Neuron (in vitro differentiated cells): ENCODE data around the gene ERG.

ENCODE experiments used
- H2AFZ ChIP-seq: one replicate; pipeline ENCODE4 v1.6.1; 2013; ENCODE audit warnings: low read depth, mild to moderate bottlenecking, inconsistent platforms, low read length, moderate library complexity
- H3K27me3 ChIP-seq: one replicate; pipeline ENCODE4 v1.6.1; 2013; ENCODE audit warnings: low read length; ENCODE audit not compliant: insufficient read depth
- H3K36me3 ChIP-seq: one replicate; pipeline ENCODE4 v1.6.1; 2013; ENCODE audit warnings: low read length; ENCODE audit not compliant: insufficient read depth
- H3K4me1 ChIP-seq: one replicate; pipeline ENCODE4 v1.6.1; 2013; ENCODE audit warnings: low read length; ENCODE audit not compliant: insufficient read depth
- H3K4me3 ChIP-seq: 2 replicates; pipeline ENCODE4 v1.5.1; 2013; ENCODE audit warnings: mild to moderate bottlenecking, low read length, moderate library complexity
- H3K9me3 ChIP-seq: one replicate; pipeline ENCODE4 v1.6.1; 2013; ENCODE audit warnings: low read length

Gene ERG

DNA sequence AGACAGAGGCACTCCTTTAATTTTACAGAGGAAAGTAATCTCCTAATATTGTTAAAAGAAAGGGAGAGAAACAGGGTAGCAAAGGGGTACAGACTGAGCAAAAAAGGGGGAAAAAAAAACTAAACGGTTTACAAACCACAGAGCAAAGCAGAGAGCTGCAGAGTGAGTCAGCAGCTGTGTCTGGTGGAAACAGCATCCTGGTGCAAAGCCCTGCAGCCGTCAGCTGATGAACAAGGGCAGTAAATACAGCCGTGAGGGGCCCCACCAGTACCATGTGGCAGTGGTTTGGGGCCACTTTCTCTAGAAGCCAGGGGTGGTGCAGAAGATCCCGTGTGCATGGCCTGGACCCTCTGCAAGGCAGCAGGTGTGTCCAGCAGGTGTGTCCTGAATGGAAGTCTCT, 111.3 kb downstream of the ERG start:
- Histone ChIP-seq H3K4me1 (no peaks in the 10 kb centered on the region), H3K36me3 (no peaks in the 10 kb centered on the region), H2AFZ (no peak overlapping the region), H3K4me3 (no peak overlapping the region), H3K9me3 (no peaks in the 10 kb centered on the region), H3K27me3 (no peaks in the 10 kb centered on the region)

GRCh38 chr21:38385427-38386175, 112.7 kb downstream of the ERG start:
- Histone ChIP-seq H3K4me1 (no peaks in the 10 kb centered on the region), H3K4me3 (no peak overlapping the region), H3K27me3 (no peaks in the 10 kb centered on the region), H2AFZ (no peak overlapping the region), H3K36me3 (no peaks in the 10 kb centered on the region), H3K9me3 (no peaks in the 10 kb centered on the region)

GRCh38 chr21:38384675-38385426, 113.4 kb downstream of the ERG start:
- Histone ChIP-seq H3K9me3 (no peaks in the 10 kb centered on the region), H3K36me3 (no peaks in the 10 kb centered on the region), H2AFZ (no peak overlapping the region), H3K4me1 (no peaks in the 10 kb centered on the region), H3K27me3 (no peaks in the 10 kb centered on the region), H3K4me3 (no peak overlapping the region)

DNA sequence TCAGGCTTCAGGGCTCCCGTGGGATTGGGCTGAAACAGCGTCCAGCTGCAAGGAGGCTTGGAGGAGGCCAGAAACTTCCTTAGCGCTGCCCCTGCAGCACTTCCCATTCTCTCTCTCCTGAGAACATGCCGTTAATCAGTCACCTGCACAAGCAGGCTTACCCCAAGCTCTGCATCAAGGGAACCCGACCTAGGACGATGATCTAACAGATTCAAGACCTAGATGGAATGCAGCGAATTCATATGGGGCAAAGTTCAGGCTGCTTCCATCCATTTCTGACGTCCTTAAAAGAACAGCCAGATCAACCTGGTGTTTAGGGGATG, 114.1 kb downstream of the ERG start:
- H3K4me3 ChIP-seq, result no peak overlapping the region
- no peaks in the 10 kb centered on the region for H3K4me1 ChIP-seq
- H3K27me3 ChIP-seq, result no peaks in the 10 kb centered on the region

DNA sequence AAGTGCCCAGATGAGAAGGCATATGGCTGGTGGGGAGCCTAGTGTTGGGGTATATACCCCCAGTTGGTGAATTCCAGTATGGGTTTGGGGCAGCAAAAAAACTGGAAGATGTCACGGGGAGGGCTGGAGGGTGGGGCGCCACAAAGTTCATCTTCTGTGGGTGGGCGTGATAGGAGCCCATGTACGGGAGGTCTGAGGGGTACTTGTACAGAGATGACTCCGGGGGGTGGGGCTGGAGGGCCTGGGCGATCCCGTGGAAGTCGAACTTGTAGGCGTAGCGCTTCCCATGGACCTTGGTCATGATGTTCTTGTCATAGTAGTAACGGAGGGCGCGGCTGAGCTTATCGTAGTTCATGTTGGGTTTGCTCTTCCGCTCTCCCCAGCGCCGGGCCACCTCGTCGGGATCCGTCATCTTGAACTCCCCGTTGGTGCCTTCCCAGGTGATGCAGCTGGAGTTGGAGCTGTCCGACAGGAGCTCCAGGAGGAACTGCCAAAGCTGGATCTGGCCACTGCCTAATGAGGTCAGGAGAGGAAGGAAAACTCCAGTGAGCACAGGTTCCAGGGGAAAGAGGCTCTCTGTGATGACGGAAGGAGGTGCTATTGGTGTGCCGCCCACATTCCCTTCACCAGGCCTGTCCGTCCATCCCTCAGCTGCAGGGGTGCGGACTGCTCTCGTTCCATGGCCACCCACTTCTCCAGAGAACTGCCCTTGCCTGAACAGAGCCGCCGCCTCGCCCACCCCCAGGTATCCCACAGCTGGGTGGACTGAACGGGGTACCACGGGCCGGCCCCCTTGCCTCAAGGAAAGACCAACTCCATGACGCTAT, 114.7 kb downstream of the ERG start:
- no peak overlapping the region for H2AFZ ChIP-seq
- no peaks in the 10 kb centered on the region for H3K36me3 ChIP-seq
- no peaks in the 10 kb centered on the region for H3K9me3 ChIP-seq
- no peaks in the 10 kb centered on the region for H3K4me1 ChIP-seq
- H3K27me3 ChIP-seq, result no peaks in the 10 kb centered on the region
- H3K4me3 ChIP-seq, result no peak overlapping the region

More for the DNA sequence above, 114.1 kb downstream of the ERG start:
- Histone ChIP-seq H3K9me3 (no peaks in the 10 kb centered on the region), H3K36me3 (no peaks in the 10 kb centered on the region), H2AFZ (no peak overlapping the region)

GRCh38 chr21:38380481-38381137, 117.7 kb downstream of the ERG start:
- no peak overlapping the region for H3K4me3 ChIP-seq
- no peaks in the 10 kb centered on the region for H3K27me3 ChIP-seq
- no peaks in the 10 kb centered on the region for H3K36me3 ChIP-seq
- H3K9me3 ChIP-seq, result no peaks in the 10 kb centered on the region
- no peaks in the 10 kb centered on the region for H3K4me1 ChIP-seq
- H2AFZ ChIP-seq, result no peak overlapping the region

DNA sequence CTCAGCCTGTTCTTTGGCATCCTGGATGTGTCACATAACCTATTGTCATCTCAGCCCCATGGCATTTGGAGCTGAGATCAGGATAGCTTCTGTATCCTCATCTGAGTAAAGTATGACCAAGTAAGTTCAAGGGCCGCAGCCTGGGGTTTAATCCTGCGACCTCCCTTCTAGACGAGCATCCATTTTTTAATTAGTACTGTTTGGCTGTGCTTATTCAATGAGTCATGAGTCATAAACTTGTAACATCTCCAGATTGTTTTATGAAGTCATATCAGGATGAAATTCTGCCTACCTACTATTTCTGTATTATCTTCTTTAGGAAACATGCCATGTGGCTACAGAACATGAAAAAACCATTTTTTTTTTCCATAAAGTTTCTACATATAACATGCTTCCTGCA, 119.1 kb downstream of the ERG start:
- Histone ChIP-seq H3K27me3 (no peaks in the 10 kb centered on the region), H3K4me1 (no peaks in the 10 kb centered on the region), H3K9me3 (peaks cover under 1% of the 10 kb centered on the region), H2AFZ (no peak overlapping the region), H3K4me3 (no peak overlapping the region), H3K36me3 (no peaks in the 10 kb centered on the region)

- Histone ChIP-seq H3K9me3 (peaks cover 2% of the 10 kb centered on the region), H3K4me1 (no peaks in the 10 kb centered on the region), H3K4me3 (no peak overlapping the region), H2AFZ (no peak overlapping the region), H3K36me3 (no peaks in the 10 kb centered on the region), H3K27me3 (no peaks in the 10 kb centered on the region)
These were observed 120.8 kb downstream of the ERG start for GRCh38 chr21:38377165-38378088.

DNA sequence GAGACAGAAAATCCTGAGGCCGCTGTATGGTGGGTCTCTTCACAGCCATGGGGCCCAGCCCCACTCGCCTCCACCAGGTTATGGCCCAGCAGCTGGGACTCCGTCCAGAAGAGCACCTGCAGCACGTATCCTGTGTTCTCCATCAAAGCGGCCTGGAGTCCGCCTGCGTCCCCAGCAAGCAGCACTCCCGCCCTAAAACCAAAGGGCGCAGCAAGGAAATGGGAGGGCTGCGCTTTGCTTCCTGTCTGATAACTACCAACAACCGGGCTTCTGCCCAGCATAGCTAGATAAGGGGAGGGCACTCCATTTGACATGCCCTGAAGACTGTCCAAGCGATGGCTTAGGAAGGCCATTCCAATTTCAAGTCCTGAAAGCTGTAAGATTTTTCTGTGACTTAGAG, 121.6 kb downstream of the ERG start:
- Histone ChIP-seq H3K36me3 (no peaks in the 10 kb centered on the region), H3K27me3 (no peaks in the 10 kb centered on the region), H3K4me3 (no peak overlapping the region), H2AFZ (no peak overlapping the region), H3K9me3 (peaks cover 2% of the 10 kb centered on the region), H3K4me1 (no peaks in the 10 kb centered on the region)

DNA sequence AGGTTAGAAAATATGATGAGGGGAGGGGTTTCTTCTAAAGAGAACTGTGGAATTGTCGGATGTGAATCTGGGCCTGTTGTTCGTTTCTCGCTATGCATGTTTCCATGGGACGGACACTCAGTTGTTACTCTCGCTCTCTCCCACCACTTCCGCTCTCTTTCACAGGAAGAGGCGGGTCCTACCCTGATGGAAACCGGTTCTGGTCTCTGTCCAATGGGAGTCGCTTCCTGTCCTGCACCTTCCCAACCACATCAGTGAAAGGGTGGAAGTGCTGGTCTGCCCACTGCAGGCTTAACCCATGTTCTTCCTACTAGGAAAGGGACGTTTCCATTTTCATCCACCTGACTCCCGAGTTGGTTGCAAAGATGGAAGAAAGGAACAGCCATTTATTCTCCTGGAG, 122.0 kb downstream of the ERG start:
- Histone ChIP-seq H3K4me1 (no peaks in the 10 kb centered on the region), H3K27me3 (no peaks in the 10 kb centered on the region), H3K36me3 (no peaks in the 10 kb centered on the region), H3K9me3 (peaks cover 2% of the 10 kb centered on the region), H3K4me3 (no peak overlapping the region), H2AFZ (no peak overlapping the region)

DNA sequence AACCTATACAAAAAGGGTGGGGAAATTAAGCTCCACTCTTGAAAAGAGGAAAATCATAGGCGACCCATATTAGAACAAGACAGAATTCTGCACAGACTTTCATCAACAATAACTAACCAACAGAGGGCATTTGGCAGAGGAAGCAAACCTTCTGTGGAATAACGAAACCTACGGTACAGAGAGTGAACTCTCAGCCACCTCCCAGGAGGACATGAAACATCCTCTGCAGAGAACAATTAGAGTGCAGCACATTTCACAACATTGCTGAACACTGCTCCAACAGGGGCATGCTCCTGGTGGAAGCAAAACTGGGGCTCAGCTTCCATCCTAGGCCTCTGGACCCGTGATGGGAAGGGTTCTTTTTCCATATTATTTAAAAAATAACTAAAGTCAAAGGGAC, 130.6 kb downstream of the ERG start:
- no peaks in the 10 kb centered on the region for H3K4me1 ChIP-seq
- no peaks in the 10 kb centered on the region for H3K36me3 ChIP-seq
- H2AFZ ChIP-seq, result no peak overlapping the region
- peaks cover 2% of the 10 kb centered on the region for H3K27me3 ChIP-seq
- H3K9me3 ChIP-seq, result no peaks in the 10 kb centered on the region
- H3K4me3 ChIP-seq, result no peak overlapping the region

DNA sequence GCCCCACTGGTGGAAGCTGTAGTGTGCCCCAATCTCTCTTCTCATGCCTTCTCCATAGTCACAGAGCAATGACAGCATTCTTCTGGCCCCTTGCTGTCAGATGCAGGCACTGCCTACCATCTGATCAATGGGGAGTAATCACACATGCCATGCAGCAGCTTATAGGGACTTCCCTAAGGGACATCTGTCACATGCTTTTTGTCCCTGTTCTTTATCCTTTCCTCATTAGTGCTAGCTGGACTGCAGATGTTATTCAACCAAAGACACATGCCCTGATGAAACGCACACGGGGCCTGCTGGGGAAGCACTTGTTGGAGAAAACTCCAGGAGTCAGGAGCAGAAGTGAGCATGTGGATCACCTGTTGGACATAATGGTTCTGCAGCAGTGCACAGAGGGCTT, 132.8 kb downstream of the ERG start:
- Histone ChIP-seq H3K9me3 (no peaks in the 10 kb centered on the region), H2AFZ (no peak overlapping the region), H3K4me3 (no peak overlapping the region), H3K27me3 (peaks cover 2% of the 10 kb centered on the region), H3K36me3 (no peaks in the 10 kb centered on the region), H3K4me1 (no peaks in the 10 kb centered on the region)
